ENCODE data around the gene ZNF490.
"Not testable (repeated sequence)": the region's sequence is repeated elsewhere in the genome, so short reads cannot be mapped to it uniquely, and the experiment has no call there.

Gene ZNF490

GRCh38 chr19:12647047-12647446 is 36.4 kb upstream of the ZNF490 start:
- peaks cover 2% of the 10 kb centered on the region for H3K4me1 ChIP-seq (ENCODE audit: control insufficient read depth, insufficient read depth, low read depth, low read length)
- no peak overlapping the region for H2BK15ac ChIP-seq (ENCODE audit: low read depth, poor library complexity, severe bottlenecking)
- H4K8ac ChIP-seq (ENCODE audit: low read length) = no peak overlapping the region
- no peaks in the 10 kb centered on the region for H3K79me1 ChIP-seq (replicated peaks; ENCODE audit: low read length, poor library complexity, severe bottlenecking)
- no peak overlapping the region for H2BK5ac ChIP-seq (ENCODE audit: low read depth, low read length, poor library complexity, severe bottlenecking)
- H3K14ac ChIP-seq (ENCODE audit: low read length in 2 of 2) = no peak overlapping the region
- WGBS = 96% methylated on average over 7 of the region's 8 CpGs
- no peak overlapping the region for H2BK120ac ChIP-seq (ENCODE audit: low read depth, low read length)
- no peak overlapping the region for H3K4me2 ChIP-seq (ENCODE audit: low read length, poor library complexity, severe bottlenecking)
- no peak overlapping the region for H2AFZ ChIP-seq (ENCODE audit: low read depth, low read length)
- H4K91ac ChIP-seq (ENCODE audit: low read length) = no peak overlapping the region
- no peak overlapping the region for H3K4me3 ChIP-seq (ENCODE audit: insufficient read depth in 1 of 2, low read depth in 1 of 2, low read length in 2 of 2)
- H3K27me3 ChIP-seq (ENCODE audit: control insufficient read depth in 1 of 2, insufficient read depth in 1 of 2, low read length in 2 of 2) = no peaks in the 10 kb centered on the region
- no peaks in the 10 kb centered on the region for H3K9me3 ChIP-seq (ENCODE audit: control insufficient read depth, low read length)
- no peak overlapping the region for H2BK12ac ChIP-seq (ENCODE audit: low read length in 2 of 2)
- no peak overlapping the region for H2AK5ac ChIP-seq (ENCODE audit: low read length, severe bottlenecking)
- H3K36me3 ChIP-seq (ENCODE audit: control insufficient read depth in 1 of 2, insufficient read depth in 2 of 2, low read depth in 1 of 2, low read length in 2 of 2) = peaks cover 8 to 30% of the 10 kb centered on the region in 2 experiments
- no peak overlapping the region for H3K4ac ChIP-seq (ENCODE audit: low read depth in 1 of 2, low read length in 2 of 2)
- H3K27ac ChIP-seq (ENCODE audit: low read length, poor library complexity, severe bottlenecking) = no peak overlapping the region
- H3K18ac ChIP-seq (ENCODE audit: low read depth in 1 of 2, low read length in 2 of 2) = no peak overlapping the region
- H3K9ac ChIP-seq (ENCODE audit: low read length) = no peak overlapping the region
- no peak for DNase-seq
- H3K23ac ChIP-seq (ENCODE audit: low read length in 2 of 2) = no peak overlapping the region

- 98% methylated on average over 7 of the region's 10 CpGs for WGBS
- Histone ChIP-seq H3K4me3 (ENCODE audit: insufficient read depth in 1 of 2, low read depth in 1 of 2, low read length in 2 of 2) (no peak overlapping the region), H3K27ac (ENCODE audit: low read length, poor library complexity, severe bottlenecking) (no peak overlapping the region), H2BK5ac (ENCODE audit: low read depth, low read length, poor library complexity, severe bottlenecking) (no peak overlapping the region), H3K9me3 (ENCODE audit: control insufficient read depth, low read length) (no peaks in the 10 kb centered on the region), H4K91ac (ENCODE audit: low read length) (no peak overlapping the region), H3K4me2 (ENCODE audit: low read length, poor library complexity, severe bottlenecking) (no peak overlapping the region), H3K18ac (ENCODE audit: low read depth in 1 of 2, low read length in 2 of 2) (no peak overlapping the region), H2AK5ac (ENCODE audit: low read length, severe bottlenecking) (no peak overlapping the region), H4K8ac (ENCODE audit: low read length) (no peak overlapping the region), H3K4ac (ENCODE audit: low read depth in 1 of 2, low read length in 2 of 2) (no peak overlapping the region), H2AFZ (ENCODE audit: low read depth, low read length) (no peak overlapping the region), H3K9ac (ENCODE audit: low read length) (no peak overlapping the region), H3K79me1 (replicated peaks; ENCODE audit: low read length, poor library complexity, severe bottlenecking) (no peaks in the 10 kb centered on the region), H3K14ac (ENCODE audit: low read length in 2 of 2) (no peak overlapping the region), H3K27me3 (ENCODE audit: control insufficient read depth in 1 of 2, insufficient read depth in 1 of 2, low read length in 2 of 2) (no peaks in the 10 kb centered on the region), H3K36me3 (ENCODE audit: control insufficient read depth in 1 of 2, insufficient read depth in 2 of 2, low read depth in 1 of 2, low read length in 2 of 2) (peaks cover 5 to 28% of the 10 kb centered on the region in 2 experiments), H2BK15ac (ENCODE audit: low read depth, poor library complexity, severe bottlenecking) (no peak overlapping the region), H3K23ac (ENCODE audit: low read length in 2 of 2) (no peak overlapping the region), H3K4me1 (ENCODE audit: control insufficient read depth, insufficient read depth, low read depth, low read length) (peaks cover 2% of the 10 kb centered on the region), H2BK12ac (ENCODE audit: low read length in 2 of 2) (no peak overlapping the region), H2BK120ac (ENCODE audit: low read depth, low read length) (no peak overlapping the region)
- no peak for DNase-seq
These were observed 35.9 kb upstream of the ZNF490 start for GRCh38 chr19:12646551-12646950.

GRCh38 chr19:12643716-12644115 is 33.1 kb upstream of the ZNF490 start:
- not testable (repeated sequence) for H3K4ac ChIP-seq (ENCODE audit: low read depth in 1 of 2, low read length in 2 of 2); H2BK5ac ChIP-seq (ENCODE audit: low read depth, low read length, poor library complexity, severe bottlenecking); H2BK12ac ChIP-seq (ENCODE audit: low read length in 2 of 2); H3K4me1 ChIP-seq (ENCODE audit: control insufficient read depth, insufficient read depth, low read depth, low read length); H2AK5ac ChIP-seq (ENCODE audit: low read length, severe bottlenecking); H3K23ac ChIP-seq (ENCODE audit: low read length in 2 of 2); H4K91ac ChIP-seq (ENCODE audit: low read length); H3K14ac ChIP-seq (ENCODE audit: low read length in 2 of 2); H3K4me2 ChIP-seq (ENCODE audit: low read length, poor library complexity, severe bottlenecking); H3K4me3 ChIP-seq (ENCODE audit: insufficient read depth in 1 of 2, low read depth in 1 of 2, low read length in 2 of 2); H3K9me3 ChIP-seq (ENCODE audit: control insufficient read depth, low read length); H3K27me3 ChIP-seq (ENCODE audit: control insufficient read depth in 1 of 2, insufficient read depth in 1 of 2, low read length in 2 of 2); H3K9ac ChIP-seq (ENCODE audit: low read length); DNase-seq; H2AFZ ChIP-seq (ENCODE audit: low read depth, low read length); H2BK120ac ChIP-seq (ENCODE audit: low read depth, low read length); H3K27ac ChIP-seq (ENCODE audit: low read length, poor library complexity, severe bottlenecking); H4K8ac ChIP-seq (ENCODE audit: low read length); H3K79me1 ChIP-seq (replicated peaks; ENCODE audit: low read length, poor library complexity, severe bottlenecking); H2BK15ac ChIP-seq (ENCODE audit: low read depth, poor library complexity, severe bottlenecking); H3K18ac ChIP-seq (ENCODE audit: low read depth in 1 of 2, low read length in 2 of 2)
- peaks cover 0 to 17% of the 10 kb centered on the region in 2 experiments for H3K36me3 ChIP-seq (ENCODE audit: control insufficient read depth in 1 of 2, insufficient read depth in 2 of 2, low read depth in 1 of 2, low read length in 2 of 2)
- 97% methylated on average over 14 of the region's 14 CpGs for WGBS

- no peak for DNase-seq
- Histone ChIP-seq H2AFZ (ENCODE audit: low read depth, low read length) (no peak overlapping the region), H3K9me3 (ENCODE audit: control insufficient read depth, low read length) (no peaks in the 10 kb centered on the region), H3K4me3 (ENCODE audit: insufficient read depth in 1 of 2, low read depth in 1 of 2, low read length in 2 of 2) (peak overlapping the region in 1 of 2 experiments; percentile 8), H3K4me2 (ENCODE audit: low read length, poor library complexity, severe bottlenecking) (no peak overlapping the region), H3K27ac (ENCODE audit: low read length, poor library complexity, severe bottlenecking) (no peak overlapping the region), H2BK15ac (ENCODE audit: low read depth, poor library complexity, severe bottlenecking) (no peak overlapping the region), H2BK5ac (ENCODE audit: low read depth, low read length, poor library complexity, severe bottlenecking) (no peak overlapping the region), H2BK12ac (ENCODE audit: low read length in 2 of 2) (no peak overlapping the region), H2AK5ac (ENCODE audit: low read length, severe bottlenecking) (no peak overlapping the region), H3K23ac (ENCODE audit: low read length in 2 of 2) (no peak overlapping the region), H2BK120ac (ENCODE audit: low read depth, low read length) (no peak overlapping the region), H3K4ac (ENCODE audit: low read depth in 1 of 2, low read length in 2 of 2) (no peak overlapping the region), H3K9ac (ENCODE audit: low read length) (no peak overlapping the region), H3K4me1 (ENCODE audit: control insufficient read depth, insufficient read depth, low read depth, low read length) (peaks cover 6% of the 10 kb centered on the region), H3K27me3 (ENCODE audit: control insufficient read depth in 1 of 2, insufficient read depth in 1 of 2, low read length in 2 of 2) (no peaks in the 10 kb centered on the region), H3K14ac (ENCODE audit: low read length in 2 of 2) (no peak overlapping the region), H3K36me3 (ENCODE audit: control insufficient read depth in 1 of 2, insufficient read depth in 2 of 2, low read depth in 1 of 2, low read length in 2 of 2) (peaks cover 0 to 9% of the 10 kb centered on the region in 2 experiments), H4K91ac (ENCODE audit: low read length) (no peak overlapping the region), H3K79me1 (replicated peaks; ENCODE audit: low read length, poor library complexity, severe bottlenecking) (no peaks in the 10 kb centered on the region), H3K18ac (ENCODE audit: low read depth in 1 of 2, low read length in 2 of 2) (no peak overlapping the region), H4K8ac (ENCODE audit: low read length) (no peak overlapping the region)
- 96% methylated on average over 26 of the region's 26 CpGs for WGBS
These were observed 31.9 kb upstream of the ZNF490 start for GRCh38 chr19:12642506-12642905.

All from mesenchymal stem cell (in vitro differentiated cells and primary cell).